Lower leg skin (tissue), 3 donors: ENCODE data around the gene TTC13.

ENCODE experiments used
- CTCF ChIP-seq, 3 donors: fragments of 450-650 bp; IDR thresholded peaks; one replicate each; pipeline ENCODE4 v1.5.1; 2016; ENCODE audit warnings: antibody characterized with exemption in 3 of 3, mild to moderate bottlenecking in 3 of 3, moderate library complexity in 2 of 3
- POLR2A ChIP-seq, 2 donors: fragments of 450-650 bp; IDR thresholded peaks; one replicate each; pipeline ENCODE4 v1.6.1; 2016 to 2017; ENCODE audit warnings: antibody characterized with exemption in 2 of 2, mild to moderate bottlenecking in 1 of 2, moderate library complexity in 1 of 2

- TF ChIP-seq CTCF (IDR thresholded peaks at IDR 0.05) (no peak), POLR2A (IDR thresholded peaks at IDR 0.05) (no peak)
Observed at GRCh38 chr1:230970432-230970831, 8.2 kb downstream of the TTC13 start.
